Measurements from ENCODE around the gene PJA2. TPM values are rescaled to one million over a fixed set of nuclear protein-coding genes. Genes with fewer than 3 reads are reported as not detected.
A peak's percentile ranks its signal among the peaks of the same experiment; 100 is the strongest.

PJA2 gene
- total RNA-seq, 2 experiments from 2014 or later: 88.8 to 92.9 TPM

DNA sequence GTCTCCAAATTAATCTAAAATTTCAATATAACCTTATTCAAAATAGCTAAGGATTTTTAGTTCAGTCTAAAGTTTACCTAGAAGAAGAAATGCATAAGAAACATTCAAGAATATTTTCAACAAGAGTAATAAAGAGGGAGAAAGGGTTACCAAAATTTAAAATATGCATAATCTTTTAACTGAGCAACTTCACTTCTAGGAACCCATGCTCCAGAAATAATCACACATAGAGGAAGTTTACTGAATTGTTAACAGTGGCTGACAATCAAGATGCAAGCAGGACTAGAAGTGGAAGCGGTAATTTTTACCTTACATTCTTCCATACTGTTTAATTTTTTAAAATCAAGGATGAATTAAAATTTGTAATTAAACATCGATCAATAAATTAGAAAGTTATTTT, 1.9 kb downstream of the PJA2 start:
- H3K27me3 ChIP-seq (ENCODE audit: control insufficient read depth in 1 of 2, insufficient read depth in 2 of 2, low read length in 2 of 2): no peaks in the 10 kb centered on the region
- intact Hi-C loops (cut with DNase I, micrococcal nuclease): loop anchor here (2.0 to 10.0 kb wide), 5 partner anchors 31 to 1025 kb away; partner anchors contain the start of genes FBXL17 (in 1 of the 2) and MAN2A1 (in 1 of the 2)
- ATAC-seq (ENCODE audit: poor library complexity) (no peak), DNase-seq (peak in 1 of 14 experiments; percentile 19)
- POLR2A ChIA-PET: no interaction called here
- H3K27ac Mint-ChIP-seq: peak overlapping the region; percentile 99
- H3K9me3 ChIP-seq (ENCODE audit: control insufficient read depth in 1 of 2, insufficient read depth in 1 of 2, low read length in 2 of 2): peaks cover 0 to 9% of the 10 kb centered on the region in 2 experiments
- peak overlapping the region; percentile 100 for H3K4me3 Mint-ChIP-seq
- H3K36me3 ChIP-seq (ENCODE audit: insufficient read depth, low read length): peaks cover 4% of the 10 kb centered on the region
- no peaks in the 10 kb centered on the region for H3K9me3 Mint-ChIP-seq
- peaks cover 66% of the 10 kb centered on the region for H3K36me3 Mint-ChIP-seq (ENCODE audit: low read depth)
- H3K27ac ChIP-seq (ENCODE audit: low read depth in 1 of 2, low read length in 2 of 2): peak overlapping the region in 1 of 2 donors; percentile 24
- peaks cover 65% of the 10 kb centered on the region for H3K4me1 Mint-ChIP-seq (ENCODE audit: low read depth)
- no peak for TF ChIP-seq CTCF (IDR thresholded peaks at IDR 0.05)
- CTCF ChIA-PET: interaction anchor here (0.6 to 1.2 kb wide), 2 partner anchors 37 to 46 kb away, joined by 3 read pairs; no protein-coding TSS in a partner anchor
- peaks cover 19% of the 10 kb centered on the region for H3K4me1 ChIP-seq (ENCODE audit: insufficient read depth, low read length)
- no peaks in the 10 kb centered on the region for H3K27me3 Mint-ChIP-seq
- H3K4me3 ChIP-seq (ENCODE audit: low read length): peak overlapping the region; percentile 92

- Histone ChIP-seq H3K27ac (ENCODE audit: low read depth in 1 of 2, low read length in 2 of 2) (no peak overlapping the region), H3K36me3 (ENCODE audit: insufficient read depth, low read length) (peaks cover 4% of the 10 kb centered on the region), H3K4me3 (ENCODE audit: low read length) (no peak overlapping the region), H3K4me1 (ENCODE audit: insufficient read depth, low read length) (peaks cover 19% of the 10 kb centered on the region), H3K27me3 (ENCODE audit: control insufficient read depth in 1 of 2, insufficient read depth in 2 of 2, low read length in 2 of 2) (no peaks in the 10 kb centered on the region), H3K9me3 (ENCODE audit: control insufficient read depth in 1 of 2, insufficient read depth in 1 of 2, low read length in 2 of 2) (peaks cover 0 to 9% of the 10 kb centered on the region in 2 experiments)
- Mint-ChIP-seq H3K27me3 (no peaks in the 10 kb centered on the region), H3K4me1 (ENCODE audit: low read depth) (peaks cover 73% of the 10 kb centered on the region), H3K4me3 (peak overlapping the region; percentile 76), H3K27ac (peak overlapping the region; percentile 99), H3K9me3 (no peaks in the 10 kb centered on the region), H3K36me3 (ENCODE audit: low read depth) (peaks cover 77% of the 10 kb centered on the region)
- TF ChIP-seq CTCF (IDR thresholded peaks at IDR 0.05): no peak
- DNase-seq (no peak), ATAC-seq (ENCODE audit: poor library complexity) (no peak)
- POLR2A ChIA-PET: no interaction called here
- CTCF ChIA-PET: no interaction called here
- intact Hi-C loops (cut with DNase I, micrococcal nuclease): loop anchor here (5.0 to 10.0 kb wide), 3 partner anchors 34 to 281 kb away; partner anchors contain the start of gene MAN2A1 (in 1 of the 2)
These were observed 3.1 kb downstream of the PJA2 start for GRCh38 chr5:109406719-109407118.

DNA sequence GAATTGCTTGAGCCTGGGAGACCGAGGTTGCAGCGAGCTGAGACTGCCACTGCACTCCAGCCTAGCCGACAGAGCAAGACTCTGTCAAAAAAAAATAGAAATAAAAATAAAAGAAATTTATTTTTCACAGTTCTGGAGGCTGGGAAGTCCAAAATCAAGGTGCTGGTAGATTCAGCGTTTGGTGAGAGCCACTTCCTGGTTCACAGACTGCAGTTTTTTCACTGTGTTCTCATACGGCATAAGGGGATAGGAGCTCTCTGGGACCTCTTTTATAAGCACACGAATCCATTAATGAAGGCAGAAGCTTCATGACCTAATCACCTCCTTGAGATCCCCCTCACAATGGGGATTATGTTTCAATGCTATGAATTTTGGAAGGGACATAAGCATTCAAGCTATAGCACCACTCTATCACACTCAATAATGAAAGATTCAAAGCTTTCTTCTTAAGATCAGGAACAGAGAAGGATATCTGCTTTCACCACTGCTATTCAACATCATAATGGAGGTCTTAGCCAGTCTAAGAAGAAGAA, 5.3 kb downstream of the PJA2 start:
- Histone ChIP-seq H3K27me3 (ENCODE audit: control insufficient read depth in 1 of 2, insufficient read depth in 2 of 2, low read length in 2 of 2) (no peaks in the 10 kb centered on the region), H3K4me1 (ENCODE audit: insufficient read depth, low read length) (peaks cover 18% of the 10 kb centered on the region), H3K9me3 (ENCODE audit: control insufficient read depth in 1 of 2, insufficient read depth in 1 of 2, low read length in 2 of 2) (peaks cover 0 to 9% of the 10 kb centered on the region in 2 experiments), H3K4me3 (ENCODE audit: low read length) (no peak overlapping the region), H3K36me3 (ENCODE audit: insufficient read depth, low read length) (peaks cover 4% of the 10 kb centered on the region), H3K27ac (ENCODE audit: low read depth in 1 of 2, low read length in 2 of 2) (no peak overlapping the region)
- CTCF ChIA-PET: no interaction called here
- ATAC-seq (ENCODE audit: poor library complexity) (no peak), DNase-seq (no peak)
- Mint-ChIP-seq H3K4me3 (peak overlapping the region; percentile 16), H3K27ac (no peak overlapping the region), H3K9me3 (no peaks in the 10 kb centered on the region), H3K27me3 (no peaks in the 10 kb centered on the region), H3K4me1 (ENCODE audit: low read depth) (peaks cover 73% of the 10 kb centered on the region), H3K36me3 (ENCODE audit: low read depth) (peaks cover 77% of the 10 kb centered on the region)
- TF ChIP-seq CTCF (IDR thresholded peaks at IDR 0.05): no peak
- intact Hi-C loops (cut with DNase I, micrococcal nuclease): loop anchor here (2.0 to 10.0 kb wide), 2 partner anchors 18 to 50 kb away; no protein-coding TSS in a partner anchor
- POLR2A ChIA-PET: interaction anchor here (0.6 kb wide), 1 partner anchor 31 kb away, joined by 3 read pairs; no protein-coding TSS in a partner anchor

Measured in CD4-positive, alpha-beta T cell (primary cell).